ENCODE results near the gene SH2D3A. TPM values are rescaled to one million over a fixed set of nuclear protein-coding genes. Genes with fewer than 3 reads are reported as not detected.

The SH2D3A gene
- total RNA-seq, result 33.5 and 36.1 TPM in 2 replicates
- total RNA-seq (2013), result 33.9 TPM
- polyA plus RNA-seq, result 54.1 and 61.1 TPM in 2 replicates
- polyA minus RNA-seq, result 50.4 and 66.4 TPM in 2 replicates

GRCh38 chr19:6767357-6768235 lies at the start of gene SH2D3A:
Gene SH2D3A, minus strand, starts transcription at chr19:6767435. Its CDS starts 3,687 bp downstream, at chr19:6763748.
- ChIA-PET CTCF (interaction anchor here (0.8 to 3.4 kb wide), 8 partner anchors 26 to 245 kb away, joined by 3 to 21 read pairs (median 3); partner anchors contain the start of genes GPR108 and TRIP10), POLR2A (interaction anchor here (0.6 to 1.7 kb wide), 7 partner anchors 14 to 979 kb away, joined by 3 to 5 read pairs (median 4); partner anchors contain the start of gene GPR108)
- Histone ChIP-seq H3K27ac (ENCODE audit: low read length in 2 of 2) (peak within 1 kb of the TSS; percentile 89 to 96), H3K79me2 (ENCODE audit: control insufficient read depth, insufficient read depth, low read length) (peaks cover 51% of the 10 kb centered on the region), H3K27me3 (replicated peaks in 1 of 4; ENCODE audit: control extremely low read depth in 1 of 4, control insufficient read depth in 3 of 4, insufficient read depth in 4 of 4, low read length in 3 of 4) (no peaks in the 10 kb centered on the region), H3K4me2 (replicated peaks; ENCODE audit: low read depth, low read length, poor library complexity, severe bottlenecking) (peak within 1 kb of the TSS; percentile 82), H4K20me1 (ENCODE audit: control insufficient read depth, insufficient read depth, low read length, poor library complexity, severe bottlenecking) (peaks cover 13% of the 10 kb centered on the region), H3K9ac (ENCODE audit: low read length) (peak within 1 kb of the TSS; percentile 77), H2AFZ (ENCODE audit: insufficient read depth, low read depth, low read length, poor library complexity, severe bottlenecking) (peak within 1 kb of the TSS; percentile 66), H3K36me3 (replicated peaks in 1 of 2; ENCODE audit: control extremely low read depth in 1 of 2, control insufficient read depth in 1 of 2, extremely low read depth in 1 of 2, insufficient read depth in 2 of 2, low read length in 1 of 2) (peaks cover 0 to 6% of the 10 kb centered on the region in 2 experiments), H3K4me1 (ENCODE audit: control insufficient read depth in 2 of 2, insufficient read depth in 2 of 2, low read length in 2 of 2) (peaks cover 28 to 46% of the 10 kb centered on the region in 2 donors), H3K9me3 (ENCODE audit: control extremely low read depth in 1 of 3, control insufficient read depth in 2 of 3, insufficient read depth in 1 of 3, low read length in 2 of 3) (no peaks in the 10 kb centered on the region), H3K4me3 (ENCODE audit: control extremely low read depth in 1 of 5, extremely low read depth in 1 of 5, insufficient read depth in 1 of 5, low read depth in 2 of 5, low read length in 4 of 5) (peak within 1 kb of the TSS; percentile 36 to 81 (median 68))
- ATAC-seq (ENCODE audit: low read depth) (peak; percentile 69), DNase-seq (peak; percentile 98)
- intact Hi-C loops (cut with micrococcal nuclease), result loop anchor here (1.0 kb wide), 4 partner anchors 14 to 96 kb away; partner anchors contain the start of gene GPR108
- H3K27ac Mint-ChIP-seq, result peak within 1 kb of the TSS; percentile 95
- peak within 1 kb of the TSS; percentile 93 for H3K4me3 Mint-ChIP-seq
- no peak for TF ChIP-seq EZH2 (IDR thresholded peaks at IDR 0.05; ENCODE audit: borderline replicate concordance, insufficient read depth, low read depth, low read length, poor library complexity, severe bottlenecking)
- no peak for TF ChIP-seq CTCF (IDR thresholded peaks at IDR 0.05)
- H3K4me1 Mint-ChIP-seq, result peaks cover 47% of the 10 kb centered on the region
- WGBS (ENCODE audit: insufficient coverage), result 2% methylated on average over 39 of the region's 47 CpGs
- H3K27me3 Mint-ChIP-seq, result no peaks in the 10 kb centered on the region
- no peaks in the 10 kb centered on the region for H3K9me3 Mint-ChIP-seq (ENCODE audit: insufficient read depth)

All from B cell (primary cell).